Activated naive CD8-positive, alpha-beta T cell treated with anti-CD3 and anti-CD28 coated beads, Interleukin-2, amount 50 U/mL, for 16 hours (primary cell): ENCODE data around the gene IDUA.
"Not testable (repeated sequence)": the region's sequence is repeated elsewhere in the genome, so short reads cannot be mapped to it uniquely, and the experiment has no call there.

Experiments used
- DNase-seq: peaks from one replicate; pipeline ENCODE4 v3.0.0-alpha.2; 2020; ENCODE audit warnings: low read depth, low spot score

IDUA gene

GRCh38 chr4:986879-987623 is at the start of gene IDUA:
IDUA (plus strand) TSS chr4:987044; CDS start chr4:987085, 41 bp downstream.
- DNase-seq, result peak; percentile 79

GRCh38 chr4:939508-939907 is 47.3 kb upstream of the IDUA start:
- not testable (repeated sequence) for DNase-seq

- no peak for DNase-seq
Measured at GRCh38 chr4:945274-946102, 41.4 kb upstream of the IDUA start.

GRCh38 chr4:946103-946450 is 40.8 kb upstream of the IDUA start:
- DNase-seq, result no peak

DNA sequence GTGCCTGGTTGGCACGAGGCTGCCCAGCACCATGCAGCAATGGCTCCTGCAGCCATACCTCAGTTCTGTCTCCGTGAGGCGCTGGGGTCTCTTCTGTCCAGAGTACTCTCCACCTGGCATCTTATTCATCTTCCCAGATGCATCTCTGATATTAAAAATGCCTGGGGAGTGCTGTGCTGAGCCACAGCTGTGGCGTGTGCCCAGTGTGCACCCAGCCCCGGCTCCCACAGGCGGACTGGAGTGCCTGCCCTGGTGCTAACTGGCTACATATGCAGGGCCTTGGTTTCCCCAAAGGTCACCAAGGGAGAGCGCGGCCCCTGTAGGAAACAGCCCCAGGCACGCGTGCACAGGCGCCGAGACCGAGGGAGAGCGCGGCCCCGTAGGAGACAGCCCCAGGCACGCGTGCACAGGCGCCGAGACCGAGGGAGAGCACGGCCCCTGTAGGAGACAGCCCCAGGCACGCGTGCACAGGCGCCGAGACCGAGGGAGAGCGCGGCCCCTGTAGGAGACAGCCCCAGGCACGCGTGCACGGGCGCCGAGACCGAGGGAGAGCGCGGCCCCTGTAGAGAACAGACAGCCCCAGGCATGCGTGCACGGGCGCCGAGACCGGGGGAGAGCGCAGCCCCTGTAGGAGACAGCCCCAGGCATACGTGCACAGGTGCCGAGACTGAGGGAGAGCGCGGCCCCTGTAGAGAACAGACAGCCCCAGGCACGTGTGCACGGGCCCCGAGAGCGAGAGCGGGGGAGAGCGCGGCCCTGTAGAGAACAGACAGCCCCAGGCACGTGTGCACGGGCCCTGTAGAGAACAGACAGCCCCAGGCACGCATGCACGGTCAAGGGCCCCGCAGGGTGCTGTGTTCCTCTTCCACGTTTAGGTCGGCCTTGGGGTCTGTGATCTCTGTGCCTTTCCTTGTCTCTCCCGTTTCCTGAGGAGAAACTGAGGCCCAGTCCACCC is 40.0 kb upstream of the IDUA start:
- DNase-seq, result no peak

- DNase-seq, result no peak
Measured at GRCh38 chr4:947491-947971, 39.3 kb upstream of the IDUA start.

DNA sequence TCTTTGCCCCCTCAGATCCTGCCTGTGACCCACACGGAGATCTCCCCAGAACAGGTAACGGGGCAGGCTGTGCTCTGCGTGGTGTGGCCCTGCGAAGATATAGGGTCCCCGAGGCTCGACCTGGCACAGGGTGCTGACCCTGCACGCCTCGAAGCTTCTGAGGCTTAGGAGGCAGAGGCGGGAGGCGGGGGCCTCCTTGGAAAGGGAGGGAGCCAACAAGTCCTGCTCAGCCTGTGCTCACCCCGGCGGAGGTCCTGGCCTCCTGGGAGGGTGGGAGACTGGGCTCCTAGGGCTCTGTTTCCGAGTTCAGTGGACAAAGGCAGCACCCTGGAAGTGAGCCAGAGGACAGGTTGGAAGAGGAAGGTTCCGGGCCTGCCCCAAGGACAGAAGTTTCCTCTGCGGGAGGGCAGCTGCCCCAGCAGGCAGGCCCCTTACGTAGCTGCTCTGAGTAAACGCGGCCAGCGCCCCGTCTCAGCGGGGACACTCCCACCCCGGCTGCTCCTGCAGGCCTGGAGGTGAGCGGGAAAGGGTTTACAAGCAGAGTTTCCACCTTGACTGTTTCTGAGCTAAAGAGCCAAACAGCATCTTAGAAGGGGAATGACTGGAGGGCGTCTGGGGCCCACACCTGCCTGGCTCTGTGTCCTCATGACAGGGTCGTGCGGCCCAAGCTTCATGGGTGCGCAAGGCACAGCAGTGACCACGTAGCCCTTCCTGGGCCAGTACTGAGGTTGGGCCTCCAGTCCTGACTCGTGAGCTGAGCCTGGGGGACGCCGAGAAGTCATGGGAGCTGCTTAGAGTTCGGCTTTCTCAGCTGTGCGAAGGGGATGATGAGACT is 38.5 kb upstream of the IDUA start:
- no peak for DNase-seq

GRCh38 chr4:948936-949300 is 37.9 kb upstream of the IDUA start:
- no peak for DNase-seq

DNA sequence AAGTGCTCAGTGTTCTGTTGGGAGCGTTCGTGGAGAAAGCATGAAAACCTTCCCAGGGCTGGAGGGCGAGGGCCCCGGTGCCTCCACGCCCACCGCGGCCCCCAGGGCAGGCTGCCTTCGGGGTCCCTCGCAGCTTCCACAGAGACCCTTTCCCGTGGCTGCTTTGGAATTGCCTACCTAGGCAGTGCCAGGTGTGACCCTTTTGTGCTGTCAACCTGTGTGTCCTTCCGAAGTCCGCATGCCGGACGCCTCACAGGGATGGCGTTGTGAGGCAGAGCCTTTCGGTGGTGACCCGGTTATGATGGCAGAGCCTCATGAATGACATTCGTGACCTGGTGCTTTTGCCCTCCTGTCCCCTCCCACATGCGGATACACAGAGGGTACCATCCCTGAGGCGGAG is 37.2 kb upstream of the IDUA start:
- DNase-seq, result no peak

DNA sequence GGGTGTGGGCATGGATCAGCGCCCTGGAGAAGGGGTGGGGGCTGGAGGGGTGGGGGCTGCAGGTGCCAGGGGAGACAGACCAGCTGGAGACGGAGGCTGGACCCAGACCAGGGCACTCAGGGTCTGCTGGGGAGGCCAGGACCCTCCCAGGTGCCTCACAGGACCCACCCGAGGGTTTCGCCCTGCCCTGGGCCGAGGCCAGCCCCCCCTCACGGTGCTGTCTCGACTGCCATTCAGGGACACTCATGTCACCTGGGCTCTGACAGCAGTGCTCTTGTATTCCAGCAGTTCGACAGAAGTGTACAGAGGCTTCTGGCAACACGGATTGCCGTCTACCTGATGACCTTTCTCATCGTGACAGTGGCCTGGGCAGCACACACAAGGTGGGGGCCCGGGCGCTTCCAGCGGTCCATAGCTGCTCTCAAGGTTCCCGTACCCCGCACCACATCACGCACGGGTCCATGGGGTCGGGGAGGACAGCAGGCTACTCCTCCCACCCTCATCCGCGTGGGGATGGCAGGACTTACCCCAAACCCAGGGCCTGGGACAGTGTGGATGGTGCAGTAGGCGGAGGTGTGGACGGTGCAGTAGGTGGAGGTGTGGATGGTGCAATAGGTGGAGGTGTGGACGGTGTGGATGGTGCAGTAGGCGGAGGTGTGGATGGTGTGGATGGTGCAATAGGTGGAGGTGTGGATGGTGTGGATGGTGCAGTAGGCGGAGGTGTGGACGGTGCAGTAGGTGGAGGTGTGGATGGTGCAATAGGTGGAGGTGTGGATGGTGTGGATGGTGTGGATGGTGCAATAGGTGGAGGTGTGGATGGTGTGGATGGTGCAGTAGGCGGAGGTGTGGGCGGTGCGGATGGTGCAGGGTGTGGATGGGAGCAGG is 36.5 kb upstream of the IDUA start:
- no peak for DNase-seq

GRCh38 chr4:951186-951585 is 35.7 kb upstream of the IDUA start:
- DNase-seq, result no peak

- DNase-seq, result no peak
Measured at GRCh38 chr4:951594-952468, 35.0 kb upstream of the IDUA start.

DNA sequence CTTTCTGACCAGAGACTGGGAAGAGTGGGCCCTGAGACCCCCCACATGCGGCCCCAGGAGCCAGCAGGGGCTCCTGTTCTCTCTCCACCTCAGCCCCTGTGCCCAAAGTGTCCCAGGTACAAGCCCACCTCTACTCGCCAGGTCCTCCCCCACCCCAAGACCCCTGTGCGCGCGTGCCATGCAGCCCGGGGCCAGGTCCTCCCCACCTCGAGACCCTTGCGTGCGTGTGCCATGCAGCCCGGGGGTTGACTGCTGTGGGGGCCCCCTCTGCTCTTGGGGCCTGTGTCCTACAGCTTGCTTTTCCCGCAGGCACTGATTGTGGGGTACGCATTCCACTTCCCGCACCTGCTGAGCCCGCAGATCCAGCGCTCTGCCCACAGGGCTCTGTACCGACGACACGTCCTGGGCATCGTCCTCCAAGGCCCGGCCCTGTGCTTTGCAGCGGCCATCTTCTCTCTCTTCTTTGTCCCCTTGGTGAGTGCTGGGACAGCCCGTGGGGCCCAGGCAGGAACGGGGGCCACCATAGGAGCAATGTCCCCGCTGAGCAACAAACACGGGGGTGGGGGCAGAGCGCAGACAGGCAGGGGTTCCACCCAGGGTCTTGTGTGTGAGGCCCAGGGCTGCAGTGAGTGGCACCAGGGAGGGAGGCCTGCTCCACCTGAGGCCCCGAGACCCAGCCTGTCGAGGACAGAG is 33.8 kb upstream of the IDUA start:
- DNase-seq, result no peak

DNA sequence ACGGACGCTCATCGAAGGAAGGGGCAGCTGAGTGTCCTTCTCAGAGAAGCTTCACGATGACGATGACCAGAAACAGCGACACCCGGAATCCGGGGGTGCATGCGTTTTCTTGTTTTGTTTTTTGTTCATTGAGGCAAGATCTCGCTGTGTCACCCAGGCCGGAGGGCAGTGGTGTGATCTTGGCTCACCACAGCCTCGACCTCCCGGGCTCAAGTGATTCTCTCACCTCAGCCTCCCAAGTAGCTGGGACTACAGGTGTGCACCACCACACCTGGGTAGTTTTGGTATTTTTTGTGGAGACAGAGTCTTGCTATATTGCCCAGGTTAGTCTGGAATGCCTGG is 33.3 kb upstream of the IDUA start:
- DNase-seq, result no peak

- DNase-seq, result no peak
Measured at GRCh38 chr4:954211-955020, 32.4 kb upstream of the IDUA start.

DNA sequence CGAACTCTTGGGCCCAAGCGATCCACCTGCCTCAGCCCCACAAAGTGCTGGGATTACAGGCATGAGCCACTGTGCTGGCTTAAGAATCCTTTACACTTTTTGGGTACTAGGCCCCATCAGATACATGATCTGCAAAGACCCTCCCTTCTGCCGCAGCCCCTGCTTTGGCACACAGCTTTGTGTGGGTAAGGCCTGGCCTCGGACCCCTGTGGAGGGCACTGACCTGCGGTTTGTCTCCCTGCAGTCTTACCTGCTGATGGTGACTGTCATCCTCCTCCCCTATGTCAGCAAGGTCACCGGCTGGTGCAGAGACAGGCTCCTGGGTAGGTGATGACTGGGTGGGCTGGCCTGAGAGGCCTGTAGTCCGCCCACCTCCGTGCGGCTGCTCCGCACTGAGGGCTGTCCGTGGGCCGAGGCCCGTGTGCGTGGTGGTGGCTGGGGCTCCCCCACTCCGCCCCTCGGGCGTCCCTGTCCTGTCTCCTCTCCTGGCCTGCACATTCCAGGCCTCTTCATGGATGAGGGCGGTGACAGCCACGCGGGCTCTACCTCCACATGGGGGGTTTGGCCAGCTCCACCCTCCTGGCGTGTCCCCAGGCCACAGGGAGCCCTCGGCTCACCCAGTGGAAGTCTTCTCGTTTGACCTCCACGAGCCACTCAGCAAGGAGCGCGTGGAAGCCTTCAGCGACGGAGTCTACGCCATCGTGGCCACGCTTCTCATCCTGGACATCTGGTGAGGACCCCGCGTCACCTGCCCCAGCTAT is 31.5 kb upstream of the IDUA start:
- no peak for DNase-seq

- DNase-seq, result no peak
Measured at GRCh38 chr4:955931-956381, 30.9 kb upstream of the IDUA start.
